ENCODE results near the gene KCTD19.

The KCTD19 gene

DNA sequence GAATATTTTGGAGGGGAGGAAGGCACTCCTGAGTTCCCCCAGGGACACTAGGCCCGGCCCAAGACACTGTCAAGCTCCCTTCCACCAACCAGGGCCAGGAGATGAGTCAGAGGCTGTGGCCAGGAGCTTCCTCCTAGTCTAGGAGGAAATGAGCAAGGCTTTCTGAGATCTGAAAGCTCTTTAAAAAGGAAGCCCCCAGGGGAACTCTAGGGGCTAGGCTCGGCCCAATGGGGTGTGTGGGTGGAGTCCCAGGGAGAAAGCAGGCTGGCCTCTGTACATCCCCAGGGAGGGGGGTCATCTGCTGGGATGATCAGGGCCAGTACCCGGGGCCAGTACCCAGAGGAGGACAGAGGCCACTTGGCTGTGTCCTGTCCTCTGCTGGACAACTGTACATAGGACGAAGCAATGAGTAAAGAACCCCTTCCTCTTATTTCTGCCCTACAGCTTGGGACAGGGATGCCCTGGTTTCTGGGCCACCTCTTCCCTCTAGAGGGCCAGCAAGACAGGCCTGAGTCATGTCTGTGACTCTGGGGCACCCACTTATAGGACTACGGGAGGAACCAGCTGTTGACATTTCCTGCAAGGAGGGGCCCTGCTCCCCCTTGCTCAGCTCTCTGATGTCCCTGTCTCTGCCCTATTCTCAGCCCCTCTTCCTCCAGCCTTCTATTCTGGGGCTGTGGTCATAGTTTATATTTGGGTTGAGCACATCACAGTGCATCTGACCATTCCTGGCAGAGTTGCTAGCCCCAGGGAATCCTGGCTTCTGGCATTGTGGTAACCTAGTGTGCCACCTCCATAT lies 82.0 kb downstream of the KCTD19 start:
- peaks cover 0 to under 1% of the 10 kb centered on the region in 2 donors for H3K36me3 ChIP-seq (ENCODE audit: control insufficient read depth in 1 of 2, insufficient read depth in 2 of 2, low read length in 2 of 2)
- H3K4me3 ChIP-seq (ENCODE audit: low read depth in 1 of 2, low read length in 2 of 2), result peak overlapping the region in 1 of 2 donors; percentile 9
- H3K4me1 ChIP-seq (ENCODE audit: control insufficient read depth in 1 of 2, insufficient read depth in 2 of 2, low read length in 2 of 2), result peaks cover 54 to 69% of the 10 kb centered on the region in 2 donors
- H3K27ac ChIP-seq (ENCODE audit: low read depth, low read length), result peak overlapping the region; percentile 73
- H3K9me3 ChIP-seq (ENCODE audit: control insufficient read depth in 1 of 2, low read length in 2 of 2), result no peaks in the 10 kb centered on the region
- H3K27me3 ChIP-seq (ENCODE audit: control insufficient read depth in 1 of 2, insufficient read depth in 2 of 2, low read length in 2 of 2), result peaks cover 8 to 16% of the 10 kb centered on the region in 2 donors
- H3K9ac ChIP-seq (ENCODE audit: low read depth in 1 of 2, low read length in 2 of 2), result peak overlapping the region; percentile 19 to 21

DNA sequence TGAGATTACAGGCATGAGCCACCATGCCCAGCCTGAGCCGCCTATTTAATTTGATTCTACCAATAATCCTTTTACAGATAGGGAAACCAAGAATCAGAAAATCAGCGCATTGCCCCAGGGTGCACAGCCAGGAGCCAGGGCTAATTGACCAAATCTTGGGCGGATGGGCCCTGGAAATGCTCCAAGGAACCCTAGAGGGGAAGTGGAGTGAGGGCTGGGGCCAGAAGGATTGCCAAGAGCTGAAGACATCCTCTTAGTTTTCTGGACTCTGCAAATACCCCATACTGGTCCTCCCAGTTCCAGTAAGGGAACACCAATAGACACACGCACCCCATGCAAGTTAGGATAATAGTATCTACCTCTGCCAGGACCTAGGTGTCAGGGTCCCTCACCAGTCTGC lies 83.1 kb downstream of the KCTD19 start:
- Histone ChIP-seq H3K9me3 (ENCODE audit: control insufficient read depth in 1 of 2, low read length in 2 of 2) (no peaks in the 10 kb centered on the region), H3K27me3 (ENCODE audit: control insufficient read depth in 1 of 2, insufficient read depth in 2 of 2, low read length in 2 of 2) (peaks cover 0 to 7% of the 10 kb centered on the region in 2 donors), H3K4me1 (ENCODE audit: control insufficient read depth in 1 of 2, insufficient read depth in 2 of 2, low read length in 2 of 2) (peaks cover 50 to 63% of the 10 kb centered on the region in 2 donors), H3K4me3 (ENCODE audit: low read depth in 1 of 2, low read length in 2 of 2) (no peak overlapping the region), H3K27ac (ENCODE audit: low read depth, low read length) (peak overlapping the region; percentile 60), H3K36me3 (ENCODE audit: control insufficient read depth in 1 of 2, insufficient read depth in 2 of 2, low read length in 2 of 2) (peaks cover 3 to 11% of the 10 kb centered on the region in 2 donors), H3K9ac (ENCODE audit: low read depth in 1 of 2, low read length in 2 of 2) (peak overlapping the region in 1 of 2 donors; percentile 21)

DNA sequence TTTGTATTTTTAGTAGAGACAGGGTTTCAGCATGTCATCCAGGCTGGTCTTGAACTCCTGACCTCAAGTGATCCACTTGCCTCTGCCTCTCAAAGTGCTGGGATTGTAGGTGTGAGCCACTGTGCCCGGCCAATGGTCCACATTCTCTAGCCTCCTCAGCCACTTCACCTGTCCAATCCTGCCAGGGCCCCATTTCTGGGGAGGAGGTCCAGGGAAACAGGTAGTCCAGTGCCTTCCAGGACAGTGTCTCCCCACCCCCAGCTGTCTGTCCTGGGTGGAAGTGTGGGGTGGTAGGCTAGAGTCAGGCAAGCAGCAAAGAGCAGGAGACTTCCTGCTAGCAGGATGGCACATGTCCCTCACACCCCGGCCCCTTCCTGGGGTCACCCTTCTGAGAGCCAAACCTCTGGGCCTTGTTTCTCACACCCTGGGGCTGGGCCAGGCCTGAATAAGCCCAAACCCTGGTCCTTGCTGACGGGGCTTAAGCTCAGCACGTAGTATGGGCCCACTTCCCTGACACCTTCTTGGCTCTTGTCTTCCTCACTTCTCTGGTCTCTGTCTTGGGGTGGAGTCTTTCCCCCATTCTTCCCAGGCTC lies 84.3 kb downstream of the KCTD19 start:
- no peak overlapping the region for H3K27ac ChIP-seq (ENCODE audit: low read depth, low read length)
- peak overlapping the region; percentile 0 to 47 for H3K9ac ChIP-seq (ENCODE audit: low read depth in 1 of 2, low read length in 2 of 2)
- peaks cover 43 to 54% of the 10 kb centered on the region in 2 donors for H3K4me1 ChIP-seq (ENCODE audit: control insufficient read depth in 1 of 2, insufficient read depth in 2 of 2, low read length in 2 of 2)
- no peaks in the 10 kb centered on the region for H3K27me3 ChIP-seq (ENCODE audit: control insufficient read depth in 1 of 2, insufficient read depth in 2 of 2, low read length in 2 of 2)
- H3K36me3 ChIP-seq (ENCODE audit: control insufficient read depth in 1 of 2, insufficient read depth in 2 of 2, low read length in 2 of 2), result peaks cover 7 to 24% of the 10 kb centered on the region in 2 donors
- H3K4me3 ChIP-seq (ENCODE audit: low read depth in 1 of 2, low read length in 2 of 2), result no peak overlapping the region
- H3K9me3 ChIP-seq (ENCODE audit: control insufficient read depth in 1 of 2, low read length in 2 of 2), result no peaks in the 10 kb centered on the region

DNA sequence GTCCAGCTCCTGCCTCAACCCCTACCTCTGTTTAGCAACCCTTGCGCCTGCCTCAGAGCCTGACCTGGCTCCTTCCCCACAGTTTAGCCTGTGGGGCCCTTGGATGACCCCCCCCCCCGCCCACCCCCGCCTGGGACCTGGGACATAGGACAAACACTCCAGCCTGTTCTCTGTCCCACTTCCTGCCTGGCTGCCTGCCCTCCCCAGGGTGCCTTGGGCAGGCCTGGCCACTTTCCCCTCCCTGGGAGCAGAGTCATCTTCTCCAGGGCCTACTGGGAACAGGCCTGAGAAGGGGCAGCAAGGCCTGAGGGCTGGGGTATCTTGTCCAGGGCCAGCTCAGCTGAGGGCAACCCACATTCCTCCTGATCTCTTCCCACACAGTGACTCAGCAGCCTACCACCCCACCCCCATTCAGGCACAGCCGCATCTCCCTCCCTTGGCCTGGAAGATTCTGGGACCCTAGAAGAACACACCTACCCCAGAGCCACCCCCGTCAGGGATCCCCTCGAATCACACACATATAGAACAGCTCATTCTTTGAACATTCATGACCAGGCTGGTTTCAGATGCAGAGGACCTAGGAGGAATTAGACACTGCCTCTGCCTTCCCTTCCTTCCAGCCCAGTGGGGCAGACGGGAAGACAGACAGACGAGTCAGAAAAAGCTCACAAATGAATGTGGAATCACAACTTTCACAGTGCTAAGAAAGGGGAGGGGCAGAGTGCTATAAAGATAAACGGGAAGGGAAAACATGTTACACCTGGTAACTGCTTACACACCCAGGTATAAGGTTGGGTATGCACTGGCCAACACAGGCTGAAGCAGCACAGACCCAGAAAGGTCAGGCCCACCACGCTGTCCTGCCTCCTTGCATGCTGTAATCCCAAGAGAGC lies 85.3 kb downstream of the KCTD19 start:
- H3K4me1 ChIP-seq (ENCODE audit: control insufficient read depth in 1 of 2, insufficient read depth in 2 of 2, low read length in 2 of 2), result peaks cover 43 to 54% of the 10 kb centered on the region in 2 donors
- H3K9ac ChIP-seq (ENCODE audit: low read depth in 1 of 2, low read length in 2 of 2), result peak overlapping the region; percentile 44 to 70
- peak overlapping the region; percentile 32 to 51 for H3K4me3 ChIP-seq (ENCODE audit: low read depth in 1 of 2, low read length in 2 of 2)

DNA sequence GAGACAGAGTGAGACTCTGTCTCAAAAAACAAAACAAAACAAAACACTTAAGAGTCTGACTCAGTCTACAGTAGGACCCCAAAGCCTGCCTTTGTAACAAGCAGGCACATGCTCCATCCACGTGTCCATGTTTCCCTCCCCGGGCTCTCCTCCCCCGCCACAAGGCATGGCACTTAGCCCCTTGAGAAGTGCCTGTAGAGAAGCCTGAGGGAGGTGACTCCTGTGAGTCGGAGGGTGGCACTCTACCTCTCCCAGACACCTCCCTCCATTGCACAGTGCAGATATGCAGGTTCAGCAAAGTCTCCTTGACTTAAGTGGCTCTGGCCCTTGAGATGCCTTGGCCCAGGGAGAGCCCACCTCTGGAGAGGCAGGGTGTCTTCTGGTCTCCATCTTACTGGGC lies 86.0 kb downstream of the KCTD19 start:
- Histone ChIP-seq H3K4me1 (ENCODE audit: control insufficient read depth in 1 of 2, insufficient read depth in 2 of 2, low read length in 2 of 2) (peaks cover 43 to 48% of the 10 kb centered on the region in 2 donors), H3K4me3 (ENCODE audit: low read depth in 1 of 2, low read length in 2 of 2) (no peak overlapping the region), H3K27me3 (ENCODE audit: control insufficient read depth in 1 of 2, insufficient read depth in 2 of 2, low read length in 2 of 2) (no peaks in the 10 kb centered on the region), H3K27ac (ENCODE audit: low read depth, low read length) (peak overlapping the region; percentile 84), H3K9me3 (ENCODE audit: control insufficient read depth in 1 of 2, low read length in 2 of 2) (no peaks in the 10 kb centered on the region), H3K36me3 (ENCODE audit: control insufficient read depth in 1 of 2, insufficient read depth in 2 of 2, low read length in 2 of 2) (peaks cover 16 to 38% of the 10 kb centered on the region in 2 donors), H3K9ac (ENCODE audit: low read depth in 1 of 2, low read length in 2 of 2) (no peak overlapping the region)

More for the DNA sequence above, 85.3 kb downstream of the KCTD19 start:
- no peaks in the 10 kb centered on the region for H3K27me3 ChIP-seq (ENCODE audit: control insufficient read depth in 1 of 2, insufficient read depth in 2 of 2, low read length in 2 of 2)
- H3K36me3 ChIP-seq (ENCODE audit: control insufficient read depth in 1 of 2, insufficient read depth in 2 of 2, low read length in 2 of 2), result peaks cover 8 to 31% of the 10 kb centered on the region in 2 donors
- peak overlapping the region; percentile 84 for H3K27ac ChIP-seq (ENCODE audit: low read depth, low read length)
- H3K9me3 ChIP-seq (ENCODE audit: control insufficient read depth in 1 of 2, low read length in 2 of 2), result no peaks in the 10 kb centered on the region
